CD14-positive monocyte (primary cell): Measurements from ENCODE around the gene PHYHD1. TPM values are rescaled to one million over a fixed set of nuclear protein-coding genes. Genes with fewer than 3 reads are reported as not detected.

Experiments
- DNase-seq, 3 donors: peaks; one replicate each; pipeline ENCODE4 v3.0.0-alpha.2; 2011 to 2022
- H2AFZ ChIP-seq: 2 replicates; pipeline ENCODE4 v1.6.0; 2012; ENCODE audit warnings: mild to moderate bottlenecking, low read depth, low read length, inconsistent platforms; ENCODE audit not compliant: insufficient read depth, poor library complexity, severe bottlenecking
- H3K27ac ChIP-seq, 2 donors: 1 replicate in 1 of 2; 2 replicates in 1 of 2; pipeline ENCODE4 v1.5.1; 2012 to 2013; ENCODE audit warnings: low read length in 2 of 2, control low read depth in 1 of 2, inconsistent platforms in 1 of 2, low read depth in 1 of 2, mild to moderate bottlenecking in 1 of 2
- H3K27me3 ChIP-seq, 2 donors: one replicate each; pipeline versions ENCODE4 v1.6.0 to v1.6.1; 2011 to 2013; ENCODE audit warnings: low read length in 2 of 2; ENCODE audit not compliant: control insufficient read depth in 2 of 2, insufficient read depth in 2 of 2
- H3K36me3 ChIP-seq, 2 donors: replicated peaks in 1 of 2; 1 replicate in 1 of 2; 2 replicates in 1 of 2; pipeline versions ENCODE4 v1.5.1 to v1.6.1; 2012 to 2013; ENCODE audit warnings: low read length in 2 of 2, control low read depth in 1 of 2, inconsistent platforms in 1 of 2, mild to moderate bottlenecking in 1 of 2; ENCODE audit not compliant: insufficient read depth in 2 of 2, control insufficient read depth in 1 of 2
- H3K4me1 ChIP-seq, 2 donors: 1 replicate in 1 of 2; 2 replicates in 1 of 2; pipeline versions ENCODE4 v1.5.1 to v1.6.1; 2012 to 2013; ENCODE audit warnings: low read length in 2 of 2, control low read depth in 1 of 2, inconsistent platforms in 1 of 2, mild to moderate bottlenecking in 1 of 2, moderate library complexity in 1 of 2; ENCODE audit not compliant: insufficient read depth in 2 of 2, control insufficient read depth in 1 of 2
- H3K4me2 ChIP-seq: replicated peaks from 2 replicates; pipeline ENCODE3; 2012; ENCODE audit warnings: low read length, moderate library complexity, mild to moderate bottlenecking; ENCODE audit not compliant: poor library complexity, severe bottlenecking; ENCODE audit errors: extremely low read depth
- H3K4me3 ChIP-seq, 3 experiments: fragments of 200-600 bp in 1 of 3; sonication (generic) in 1 of 3; replicated peaks in 1 of 3; 1 replicate in 2 of 3; 2 replicates in 1 of 3; pipeline ENCODE4 v1.5.1; 2011 to 2013; ENCODE audit warnings: low read length in 3 of 3, mild to moderate bottlenecking in 3 of 3, control low read depth in 2 of 3, low read depth in 2 of 3, inconsistent platforms in 1 of 3, moderate library complexity in 1 of 3
- H3K79me2 ChIP-seq: 2 replicates; pipeline ENCODE4 v1.6.0; 2012; ENCODE audit warnings: mild to moderate bottlenecking, control low read depth, inconsistent platforms, low read length, moderate library complexity; ENCODE audit not compliant: insufficient read depth
- H3K9ac ChIP-seq: 2 replicates; pipeline ENCODE4 v1.6.0; 2017; ENCODE audit warnings: low read length, mild to moderate bottlenecking; ENCODE audit not compliant: insufficient read depth, poor library complexity, severe bottlenecking
- H3K9me3 ChIP-seq, 2 donors: replicated peaks in 1 of 2; 1 replicate in 1 of 2; 2 replicates in 1 of 2; pipeline versions ENCODE4 v1.5.1 to v1.6.1; 2012 to 2013; ENCODE audit warnings: low read length in 2 of 2, control low read depth in 1 of 2; ENCODE audit not compliant: control insufficient read depth in 1 of 2, insufficient read depth in 1 of 2
- H4K20me1 ChIP-seq: 2 replicates; pipeline ENCODE4 v1.6.0; 2012; ENCODE audit warnings: mild to moderate bottlenecking, low read length, control low read depth, moderate library complexity; ENCODE audit not compliant: insufficient read depth
- H3K27ac Mint-ChIP-seq, 7 donors: one replicate each; pipeline ENCODE4 v1.8.0; 2020; ENCODE audit warnings: mild to moderate bottlenecking in 7 of 7, mixed read lengths in 7 of 7, moderate library complexity in 6 of 7, inconsistent platforms in 2 of 7
- H3K27me3 Mint-ChIP-seq, 3 donors: one replicate each; pipeline ENCODE4 v1.8.0; 2021 to 2022; ENCODE audit warnings: low read depth in 3 of 3, mild to moderate bottlenecking in 3 of 3, mixed read lengths in 3 of 3, moderate library complexity in 3 of 3, inconsistent platforms in 1 of 3
- H3K36me3 Mint-ChIP-seq, 2 donors: one replicate each; pipeline ENCODE4 v1.8.0; 2020; ENCODE audit warnings: mixed read lengths in 2 of 2, inconsistent platforms in 1 of 2, mild to moderate bottlenecking in 1 of 2
- H3K4me1 Mint-ChIP-seq: one replicate; pipeline ENCODE4 v1.8.0; 2020; ENCODE audit warnings: mild to moderate bottlenecking, mixed read lengths
- H3K4me3 Mint-ChIP-seq, 2 donors: one replicate each; pipeline ENCODE4 v1.8.0; 2020; ENCODE audit warnings: mild to moderate bottlenecking in 2 of 2, mixed read lengths in 2 of 2, moderate library complexity in 1 of 2
- H3K9me3 Mint-ChIP-seq, 7 donors: one replicate each; pipeline ENCODE4 v1.8.0; 2020 to 2022; ENCODE audit warnings: mixed read lengths in 7 of 7, mild to moderate bottlenecking in 6 of 7, moderate library complexity in 6 of 7, inconsistent platforms in 2 of 7
- CTCF ChIP-seq: fragments of 200-600 bp; IDR thresholded peaks from one replicate; pipeline ENCODE4 v1.8.0; 2022; ENCODE audit warnings: antibody characterized with exemption, mild to moderate bottlenecking
- WGBS: methylation state at CpG from one replicate; pipeline ENCODE4 v1.1.5; 2013; ENCODE audit warnings: missing lambda C conversion rate; ENCODE audit not compliant: insufficient coverage; 5-methylcytosine and 5-hydroxymethylcytosine counted together
- intact Hi-C, 2 donors: fragments of 100-400 bp; cut with micrococcal nuclease; formaldehyde crosslinking; loops; one replicate each; pipeline versions ENCODE4 v1.15.0 to v1.15.1; 2023
- polyA plus RNA-seq, 3 donors: library from polyadenylated mRNA; depleted of rRNA in 1 of 3; unstranded in 2 of 3; stranded (reverse) in 1 of 3; fragments of 300-500 nt in 2 of 3; fragments of >200 nt in 1 of 3; fragmentation: Illumina TruSeq in 2 of 3; gene quantifications; 1 replicate in 2 of 3; 2 replicates in 1 of 3; pipeline ENCODE4 v1.2.3, GENCODE V29; 2012 to 2021

PHYHD1 gene
- polyA plus RNA-seq, 3 donors = 0.29 TPM; not detected in 2

DNA sequence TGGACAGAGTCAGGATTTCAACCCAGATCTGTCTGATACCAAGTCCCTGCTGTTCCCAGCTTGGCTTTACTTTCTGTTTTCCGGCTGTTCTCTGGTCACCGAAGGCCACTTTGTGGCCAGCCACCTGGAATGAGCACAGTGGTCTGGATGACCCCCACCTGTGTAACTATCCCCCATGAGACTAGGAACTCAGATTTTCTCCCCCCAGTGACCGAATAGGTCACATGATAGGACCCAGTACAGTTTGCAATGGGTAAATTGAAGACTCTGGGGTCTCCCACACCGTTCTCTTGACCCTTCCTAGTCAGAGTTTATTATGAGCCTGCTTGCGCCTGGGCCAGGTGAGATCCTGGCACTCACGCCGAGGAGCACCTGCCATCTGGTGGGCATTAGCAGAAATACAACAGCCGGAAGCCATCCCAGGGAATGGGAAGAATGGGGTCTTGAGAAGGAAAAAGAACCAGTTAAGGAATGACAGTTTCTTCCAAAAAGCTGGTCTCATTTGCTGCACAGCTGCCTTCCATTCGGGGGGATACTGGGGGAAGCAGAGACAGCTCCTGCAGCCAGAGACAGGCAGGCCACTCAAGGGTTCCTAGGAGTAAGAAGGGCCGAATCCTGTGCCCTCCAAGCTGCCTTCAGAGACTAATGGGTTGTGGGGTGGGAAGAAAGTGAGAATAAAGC is 7.1 kb downstream of the PHYHD1 start:
- H3K4me3 ChIP-seq = no peak overlapping the region

DNA sequence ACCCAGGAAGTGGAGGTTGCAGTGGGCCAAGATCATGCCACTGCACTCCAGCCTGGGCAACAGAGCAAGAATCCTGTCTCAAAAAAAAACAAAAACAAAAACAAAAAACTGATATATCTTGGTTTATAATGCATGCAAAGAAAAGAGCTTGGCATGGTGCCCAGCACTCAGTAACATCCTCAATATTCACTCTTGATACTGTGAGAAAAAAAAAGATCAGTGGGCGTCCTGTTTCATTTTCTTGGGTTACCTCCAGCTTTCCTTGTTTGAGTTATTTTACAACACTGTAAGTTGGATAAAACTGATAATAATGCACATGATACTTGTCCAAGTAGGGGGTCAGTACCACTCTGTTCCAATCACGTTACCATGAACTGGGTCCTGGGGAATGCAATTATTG is 7.8 kb downstream of the PHYHD1 start:
- H3K4me1 Mint-ChIP-seq = peaks cover 3% of the 10 kb centered on the region
- no peaks in the 10 kb centered on the region for H3K4me1 ChIP-seq
- peaks cover 0 to 2% (median 2%) of the 10 kb centered on the region in 3 donors for H3K27me3 Mint-ChIP-seq
- H3K9me3 ChIP-seq = no peaks in the 10 kb centered on the region
- no peak overlapping the region for H3K9ac ChIP-seq
- no peak overlapping the region for H3K27ac Mint-ChIP-seq
- H3K27ac ChIP-seq = no peak overlapping the region
- H3K36me3 Mint-ChIP-seq = no peaks in the 10 kb centered on the region
- no peak overlapping the region for H3K4me3 Mint-ChIP-seq
- no peaks in the 10 kb centered on the region for H3K27me3 ChIP-seq
- peaks cover 0 to 1% (median 0%) of the 10 kb centered on the region in 7 donors for H3K9me3 Mint-ChIP-seq
- intact Hi-C loops = loop anchor here (5.0 to 10.0 kb wide), 2 partner anchors 66 to 284 kb away; no protein-coding TSS in a partner anchor
- H2AFZ ChIP-seq = no peak overlapping the region
- 100% methylated on average over 1 of the region's 2 CpGs for WGBS
- H3K4me2 ChIP-seq = no peak overlapping the region
- H4K20me1 ChIP-seq = no peaks in the 10 kb centered on the region
- H3K79me2 ChIP-seq = no peaks in the 10 kb centered on the region
- no peaks in the 10 kb centered on the region for H3K36me3 ChIP-seq
- TF ChIP-seq CTCF = no peak
- no peak for DNase-seq
- no peak overlapping the region for H3K4me3 ChIP-seq

More for the DNA sequence above, 7.1 kb downstream of the PHYHD1 start:
- Histone ChIP-seq H3K79me2 (no peaks in the 10 kb centered on the region), H3K27me3 (no peaks in the 10 kb centered on the region), H2AFZ (no peak overlapping the region), H3K4me1 (no peaks in the 10 kb centered on the region), H3K9ac (peak overlapping the region; percentile 8), H3K27ac (no peak overlapping the region), H3K9me3 (no peaks in the 10 kb centered on the region), H3K36me3 (no peaks in the 10 kb centered on the region), H3K4me2 (no peak overlapping the region), H4K20me1 (no peaks in the 10 kb centered on the region)
- no peak overlapping the region for H3K27ac Mint-ChIP-seq
- no peaks in the 10 kb centered on the region for H3K36me3 Mint-ChIP-seq
- H3K27me3 Mint-ChIP-seq = peaks cover 0 to 4% (median 2%) of the 10 kb centered on the region in 3 donors
- peak; percentile 88 for TF ChIP-seq CTCF
- no peak overlapping the region for H3K4me3 Mint-ChIP-seq
- H3K9me3 Mint-ChIP-seq = peaks cover 0 to 1% (median 0%) of the 10 kb centered on the region in 7 donors
- 43% methylated on average over 9 of the region's 10 CpGs for WGBS
- peaks cover 3% of the 10 kb centered on the region for H3K4me1 Mint-ChIP-seq
- intact Hi-C loops = loop anchor here (5.0 to 10.0 kb wide), 2 partner anchors 66 to 283 kb away; no protein-coding TSS in a partner anchor
- DNase-seq = peak in 2 of 3 donors; percentile 27 to 35
